Fibroblast of gingiva (primary cell): Measurements from ENCODE around the gene ANAPC2.
"Not testable (repeated sequence)": the region's sequence is repeated elsewhere in the genome, so short reads cannot be mapped to it uniquely, and the experiment has no call there.

Source experiments
- DNase-seq: peaks from one replicate; pipeline ENCODE4 v3.0.0-alpha.2; 2011; ENCODE audit warnings: low read depth

ANAPC2 gene

DNA sequence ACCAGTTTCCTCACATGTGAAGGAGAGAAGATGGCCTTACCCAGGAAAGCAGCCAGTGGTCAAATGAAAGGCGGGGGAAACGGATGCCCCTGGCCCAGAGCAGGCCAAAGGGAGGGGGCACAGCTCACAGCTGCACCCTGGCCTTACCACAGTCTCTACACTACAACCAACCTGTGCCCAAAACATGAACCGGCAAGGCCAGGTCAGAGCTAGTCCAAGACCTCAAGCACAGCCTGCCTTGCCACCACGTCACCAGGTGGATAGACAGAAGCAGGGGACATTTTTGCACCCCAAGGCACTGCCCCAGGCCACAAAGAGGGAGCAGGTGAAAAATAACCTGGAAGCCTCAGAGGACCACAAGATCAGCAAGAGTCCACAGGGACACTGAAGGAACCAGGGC is 44.9 kb downstream of the ANAPC2 start:
- no peak for DNase-seq

DNA sequence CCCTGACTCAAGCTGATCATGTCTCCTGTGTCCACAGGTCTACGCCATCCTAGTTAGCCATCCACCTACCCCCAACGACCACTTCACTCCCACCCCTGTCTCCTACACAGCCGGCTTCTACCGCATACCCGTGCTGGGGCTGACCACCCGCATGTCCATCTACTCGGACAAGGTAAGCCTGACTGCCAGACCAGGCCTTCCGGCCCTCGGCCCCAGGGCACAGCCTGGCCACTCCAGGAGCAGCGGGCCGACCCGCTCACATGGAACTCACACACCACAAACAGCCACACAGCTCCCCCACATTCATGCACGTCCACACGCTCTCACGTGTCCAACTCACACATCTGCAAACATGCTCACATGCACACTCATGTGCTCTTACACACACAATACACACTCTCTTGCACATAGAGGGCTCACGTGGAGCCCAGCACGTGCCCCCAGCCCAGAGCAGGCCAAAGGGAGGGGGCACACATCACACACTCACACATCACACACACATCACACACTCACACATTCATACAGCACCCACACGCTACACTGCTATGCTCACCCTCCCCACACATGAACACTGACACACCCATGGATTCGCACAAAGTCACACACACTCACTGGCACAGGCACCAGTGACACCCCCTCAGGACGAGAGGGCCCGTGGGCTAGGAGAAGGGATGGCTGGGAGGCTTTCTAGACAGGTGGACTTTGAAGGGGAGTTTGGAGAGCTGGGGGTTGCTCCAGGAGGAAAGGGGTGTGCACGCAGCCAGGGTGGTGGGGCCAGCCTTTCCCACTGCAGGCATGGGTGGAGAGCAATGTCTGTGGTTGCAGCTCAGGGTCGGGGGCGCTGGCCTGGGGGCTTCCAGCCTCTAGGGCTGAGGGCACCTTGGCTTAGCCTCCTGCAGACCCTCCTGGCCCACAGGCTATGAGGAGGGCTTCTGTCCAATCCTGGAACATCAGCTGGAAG is 46.1 kb downstream of the ANAPC2 start:
- DNase-seq = no peak

- DNase-seq = no peak
Measured at GRCh38 chr9:137141050-137141810, 47.1 kb downstream of the ANAPC2 start.

DNA sequence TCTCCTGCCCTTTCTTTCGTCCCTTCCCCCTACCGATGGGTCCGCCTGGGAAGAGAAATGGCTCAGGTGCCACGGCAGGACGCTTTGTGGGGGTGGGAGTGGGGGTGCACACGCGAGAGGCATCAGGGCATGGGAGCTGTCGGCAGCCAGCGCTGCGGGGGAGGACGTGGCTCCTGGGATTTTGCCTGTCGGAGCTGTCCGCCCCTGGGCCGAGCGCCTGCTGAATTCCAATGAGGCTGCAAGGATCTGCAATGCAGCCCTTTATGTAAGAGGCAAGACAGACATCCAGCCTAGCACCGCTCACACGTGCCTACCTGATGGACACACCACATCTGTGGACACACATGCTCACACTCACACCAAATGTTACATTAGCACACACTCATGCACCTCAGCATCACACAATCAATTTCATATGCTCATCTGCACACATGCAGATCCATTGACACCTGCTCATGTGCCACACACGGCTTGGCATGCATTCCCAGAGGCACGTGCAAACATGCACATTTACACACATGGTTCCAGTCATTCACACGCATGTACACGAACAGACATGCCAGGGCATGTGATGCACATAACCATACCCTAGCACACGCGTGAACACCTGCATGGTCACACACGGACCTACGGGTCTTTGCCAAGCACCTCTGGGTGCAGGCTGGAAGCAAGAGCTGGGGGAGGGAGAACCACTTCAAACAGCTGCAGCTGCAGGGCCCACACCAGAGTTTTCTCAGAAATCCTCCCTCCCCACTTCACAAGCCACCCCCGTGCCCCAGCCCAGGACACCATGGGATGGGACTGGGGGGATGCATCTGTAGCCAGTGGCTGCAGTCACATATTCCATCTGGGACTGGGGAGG is 48.0 kb downstream of the ANAPC2 start:
- no peak for DNase-seq

GRCh38 chr9:137139468-137140150 is 48.8 kb downstream of the ANAPC2 start:
- no peak for DNase-seq

DNA sequence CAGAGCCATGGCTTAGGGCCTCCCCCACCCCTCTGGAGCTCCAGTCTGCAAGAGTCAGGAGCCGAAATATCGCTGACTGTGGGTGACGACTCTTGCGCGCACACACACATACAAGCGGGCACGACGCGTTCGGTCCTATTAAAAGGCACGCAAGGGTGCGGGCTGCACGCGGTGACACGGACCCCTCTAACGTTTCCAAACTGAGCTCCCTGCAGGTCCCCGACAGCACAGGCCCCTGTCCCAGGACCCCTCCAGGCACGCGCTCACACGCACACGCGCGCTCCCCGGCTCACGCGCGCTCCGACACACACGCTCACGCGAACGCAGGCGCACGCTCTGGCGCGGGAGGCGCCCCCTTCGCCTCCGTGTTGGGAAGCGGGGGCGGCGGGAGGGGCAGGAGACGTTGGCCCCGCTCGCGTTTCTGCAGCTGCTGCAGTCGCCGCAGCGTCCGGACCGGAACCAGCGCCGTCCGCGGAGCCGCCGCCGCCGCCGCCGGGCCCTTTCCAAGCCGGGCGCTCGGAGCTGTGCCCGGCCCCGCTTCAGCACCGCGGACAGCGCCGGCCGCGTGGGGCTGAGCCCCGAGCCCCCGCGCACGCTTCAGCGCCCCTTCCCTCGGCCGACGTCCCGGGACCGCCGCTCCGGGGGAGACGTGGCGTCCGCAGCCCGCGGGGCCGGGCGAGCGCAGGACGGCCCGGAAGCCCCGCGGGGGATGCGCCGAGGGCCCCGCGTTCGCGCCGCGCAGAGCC is 49.5 kb downstream of the ANAPC2 start, which contains the start of gene GRIN1:
TSS of gene GRIN1 (plus strand) at position 433 of the 746 bp plus-strand sequence. CDS start 333 bp downstream, outside the sequence.
- no peak for DNase-seq

GRCh38 chr9:137138058-137138721 is 50.2 kb downstream of the ANAPC2 start:
- no peak for DNase-seq

DNA sequence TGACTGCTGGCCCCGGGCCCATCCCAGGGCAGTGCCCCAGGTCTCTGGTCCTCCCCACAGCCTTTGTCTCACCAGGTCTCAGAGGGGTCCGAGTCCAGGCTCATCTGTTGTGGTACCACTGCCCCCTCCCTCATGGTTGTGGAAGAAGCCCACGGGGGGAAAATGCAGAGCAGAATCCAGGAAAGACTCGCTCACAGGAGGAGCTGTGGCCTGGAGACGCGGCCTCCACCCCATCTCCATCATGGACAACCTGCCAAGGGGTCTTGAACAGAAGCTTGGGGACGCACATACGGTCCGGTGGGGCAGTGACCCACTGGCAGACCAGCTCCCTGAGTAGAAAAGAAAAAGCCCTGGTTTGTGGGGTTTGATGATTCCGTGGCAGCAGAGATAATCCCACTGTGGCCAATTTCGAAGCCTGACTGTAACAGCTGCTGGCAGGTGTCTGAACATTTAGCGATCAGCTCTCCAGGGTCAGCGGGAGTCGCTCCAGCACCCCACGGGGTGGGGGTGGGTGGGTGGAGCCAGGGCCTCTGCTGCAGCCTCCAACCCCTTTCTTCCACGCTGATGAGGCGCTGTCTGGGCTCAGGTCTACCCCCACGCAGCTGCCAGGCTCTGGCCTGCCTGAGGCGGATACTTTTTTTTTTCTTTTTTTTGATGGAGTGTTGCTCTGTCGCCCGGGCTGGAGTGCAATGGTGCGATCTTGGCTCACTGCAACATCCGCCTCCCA is 51.3 kb downstream of the ANAPC2 start:
- no peak for DNase-seq

DNA sequence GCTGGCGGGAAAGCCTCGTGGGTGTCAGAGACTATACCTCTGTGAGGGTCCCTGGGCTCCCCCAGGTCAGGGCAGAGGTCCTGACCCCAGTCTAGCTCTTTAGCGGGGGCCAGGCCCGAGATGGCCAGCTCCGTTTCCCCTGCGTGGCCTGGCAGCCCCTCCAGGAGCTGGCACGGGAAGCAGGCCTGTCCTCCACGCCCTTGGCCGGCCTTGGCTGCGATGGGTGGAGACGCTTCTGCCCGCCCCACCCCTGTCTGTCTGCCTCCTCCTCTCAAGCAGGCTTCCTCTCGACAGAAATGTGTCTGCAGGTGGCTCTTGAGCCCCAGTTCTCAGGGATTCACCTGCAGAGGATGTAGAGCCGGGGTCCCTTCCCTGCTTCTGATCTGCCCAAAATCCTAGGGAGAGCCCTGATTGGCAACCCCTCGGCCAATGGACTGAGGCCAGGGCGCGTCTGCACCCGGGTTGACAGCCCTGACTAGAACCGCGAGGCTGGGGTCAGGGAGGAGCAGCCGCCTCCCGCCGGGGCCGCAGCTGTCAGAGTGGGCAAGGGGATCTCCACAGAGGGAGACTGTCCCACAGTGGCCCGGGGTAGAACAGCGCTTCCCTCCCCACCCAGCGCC is 52.0 kb downstream of the ANAPC2 start:
- DNase-seq = no peak

DNA sequence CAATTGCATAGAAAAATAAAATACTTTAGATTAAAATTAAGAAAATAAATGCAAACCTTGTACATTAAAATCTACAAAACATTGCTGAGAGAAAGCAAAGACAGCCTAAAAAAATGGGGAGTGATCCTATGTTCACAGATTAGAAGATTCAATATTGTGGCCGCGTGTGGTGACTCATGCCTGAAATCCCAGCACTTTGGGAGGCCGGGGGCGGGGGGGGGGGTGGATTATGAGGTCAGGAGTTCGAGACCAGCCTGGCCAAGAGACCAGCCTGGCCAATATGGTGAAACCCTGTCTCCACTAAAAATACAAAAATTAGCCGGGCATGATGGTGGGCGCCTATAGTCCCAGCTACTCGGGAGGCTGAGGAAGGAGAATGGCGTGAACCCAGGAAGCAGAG is 53.2 kb downstream of the ANAPC2 start:
- DNase-seq = not testable (repeated sequence)

DNA sequence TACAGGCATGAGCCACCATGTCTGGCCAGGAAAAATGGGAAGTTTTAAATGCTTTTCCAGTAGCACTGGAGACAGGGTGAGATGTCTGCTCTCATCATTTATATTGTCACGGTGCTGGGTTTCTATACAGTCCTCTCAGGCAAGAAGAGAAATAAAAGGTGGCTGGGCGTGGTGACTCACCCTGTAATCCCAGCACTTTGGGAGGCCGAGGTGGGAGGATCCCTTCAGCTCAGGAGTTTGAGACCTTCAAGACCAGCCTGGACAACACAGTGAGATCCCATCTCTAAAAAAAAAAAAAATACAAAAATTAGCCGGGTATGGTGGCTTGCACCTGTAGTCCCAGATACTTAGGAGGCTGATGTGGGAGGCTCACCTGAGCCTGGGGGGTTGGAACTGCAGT is 54.2 kb downstream of the ANAPC2 start:
- no peak for DNase-seq

DNA sequence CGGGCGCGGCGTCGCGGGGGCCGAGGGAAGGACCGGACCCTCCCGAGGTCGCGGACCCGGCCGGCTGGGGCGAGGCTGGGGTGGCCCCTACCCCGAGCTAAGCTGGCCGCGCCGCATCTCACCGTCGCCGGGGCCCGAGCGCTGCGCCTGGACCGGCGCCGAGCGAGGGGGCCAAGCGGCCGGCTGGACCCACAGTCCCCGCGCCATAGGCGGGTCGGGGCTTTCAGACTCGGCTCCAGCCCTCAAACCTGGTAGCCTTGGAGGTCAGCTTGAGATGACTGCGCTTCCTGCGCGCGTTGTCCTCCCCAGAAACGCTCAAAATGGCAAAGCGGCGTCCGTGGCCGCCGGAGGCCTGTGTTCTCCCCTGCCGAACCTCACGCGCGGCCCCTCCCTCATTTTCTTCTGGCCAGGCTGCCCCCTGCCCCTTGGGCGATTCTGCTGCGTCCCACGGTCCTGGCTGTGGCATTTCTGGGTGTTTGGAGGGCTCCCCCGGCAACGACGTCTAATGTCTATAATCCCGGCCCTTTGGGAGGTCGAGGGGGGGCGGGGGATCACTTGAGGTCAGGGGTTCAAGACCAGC is 58.1 kb downstream of the ANAPC2 start:
- no peak for DNase-seq

- DNase-seq = peak; percentile 92
Measured at GRCh38 chr9:137129456-137130175, 58.7 kb downstream of the ANAPC2 start.

DNA sequence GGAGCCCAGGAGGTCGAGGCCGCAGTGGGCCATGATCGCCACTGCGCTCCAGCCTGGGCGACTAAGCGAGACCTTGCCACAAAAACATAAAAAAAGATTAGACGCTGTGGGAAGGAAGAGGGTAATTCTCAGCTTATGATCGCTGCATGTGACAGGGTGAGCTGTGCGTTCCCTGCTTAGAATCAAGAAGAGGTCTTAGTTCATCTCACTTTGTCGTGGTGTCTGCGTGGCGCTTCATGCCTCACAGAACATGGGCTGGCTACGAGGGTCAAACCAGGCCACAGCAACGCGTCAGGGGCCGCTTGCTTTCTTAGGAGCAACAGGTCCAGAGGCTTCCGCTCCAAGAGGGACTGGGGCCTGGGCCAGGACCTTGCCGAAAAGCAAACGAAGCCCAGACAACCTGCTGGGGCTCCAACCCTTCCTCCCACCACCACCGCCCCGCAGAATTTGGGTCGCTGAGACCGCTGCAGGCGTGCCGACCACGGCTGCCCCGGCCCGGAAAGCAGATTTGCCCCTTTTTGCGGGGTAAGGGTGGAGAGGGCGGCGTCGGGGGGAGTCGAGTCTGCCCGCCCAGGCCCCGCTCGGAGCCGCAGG is 59.4 kb downstream of the ANAPC2 start:
- DNase-seq = no peak

DNA sequence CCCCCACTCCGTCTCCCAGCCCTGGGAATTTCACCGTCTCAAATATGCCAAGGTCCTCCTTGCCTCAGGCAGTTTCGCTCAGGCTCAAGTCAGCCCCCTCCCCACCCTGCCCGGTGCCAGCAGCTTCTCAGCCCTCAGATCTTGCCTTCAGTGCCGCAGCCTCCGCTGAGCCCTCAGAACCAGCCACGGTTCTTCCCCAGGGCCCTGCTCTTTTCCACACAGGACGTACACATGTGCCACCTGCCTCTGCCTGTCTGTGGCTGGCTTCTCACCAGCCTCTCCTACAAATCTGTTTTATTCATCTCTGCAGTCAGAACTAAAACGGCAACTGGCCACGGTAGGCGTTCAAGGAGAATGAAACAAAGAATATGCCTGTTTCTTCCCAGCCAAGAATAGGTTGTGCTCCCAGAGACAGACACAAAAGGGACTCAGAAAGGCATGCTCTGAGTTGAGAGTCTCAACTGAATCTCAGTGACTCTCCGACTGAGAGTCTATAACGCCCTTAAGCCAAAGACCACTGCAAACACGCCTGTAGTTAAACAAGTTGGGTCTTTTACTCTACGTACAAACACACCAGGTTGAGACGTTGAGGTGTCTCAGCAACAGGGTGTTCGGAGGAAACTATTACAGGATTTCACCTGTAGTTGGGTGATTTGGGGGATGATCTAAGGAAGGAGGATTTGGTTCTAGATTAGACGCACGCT is 60.0 kb downstream of the ANAPC2 start:
- DNase-seq = no peak

DNA sequence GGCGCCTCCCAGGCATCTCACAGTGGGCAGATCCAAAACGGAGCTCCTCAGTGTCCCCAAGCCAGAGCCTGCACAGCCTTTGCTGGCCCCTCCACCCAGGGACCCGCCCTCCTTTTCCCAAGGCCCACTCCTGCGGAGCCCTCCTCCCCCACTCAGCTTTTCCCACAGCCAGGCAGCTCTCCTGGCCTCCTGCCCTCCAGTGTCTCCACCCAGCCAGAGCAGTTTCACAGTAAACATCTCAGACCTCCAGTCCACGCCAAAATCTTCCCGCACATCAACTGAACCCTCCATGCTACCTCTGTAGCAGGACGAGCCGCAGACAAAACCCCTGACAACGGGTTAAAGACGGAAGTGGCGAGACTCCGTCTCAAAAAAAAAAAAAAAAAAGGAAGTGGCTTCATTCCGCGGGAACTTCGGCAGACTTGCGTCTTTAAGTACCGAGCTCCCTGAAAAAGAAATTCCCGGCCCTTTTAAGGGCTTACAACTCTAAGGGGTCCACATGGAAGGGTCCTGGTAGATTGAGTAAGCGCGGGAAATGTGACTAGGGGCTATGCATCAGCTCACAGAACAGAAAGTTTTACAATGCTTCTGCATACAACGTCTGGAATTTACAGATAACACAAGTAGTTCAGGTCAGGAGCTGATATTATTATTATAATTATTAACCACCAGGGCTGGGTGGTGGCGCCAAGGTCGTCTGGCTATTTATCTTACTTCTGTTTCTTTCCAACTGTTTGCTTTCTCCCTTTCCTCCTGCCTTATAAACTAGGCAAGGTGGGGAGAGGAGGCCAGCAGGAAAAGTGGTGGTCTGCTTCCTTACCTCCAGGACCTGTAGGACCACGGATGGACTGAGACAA is 60.8 kb downstream of the ANAPC2 start:
- no peak for DNase-seq
